ENCODE results near the gene PTPRO. TPM values are rescaled to one million over a fixed set of nuclear protein-coding genes. Genes with fewer than 3 reads are reported as not detected.

PTPRO gene
- total RNA-seq, 1 donor from 2014 or later, result 3.0 TPM

DNA sequence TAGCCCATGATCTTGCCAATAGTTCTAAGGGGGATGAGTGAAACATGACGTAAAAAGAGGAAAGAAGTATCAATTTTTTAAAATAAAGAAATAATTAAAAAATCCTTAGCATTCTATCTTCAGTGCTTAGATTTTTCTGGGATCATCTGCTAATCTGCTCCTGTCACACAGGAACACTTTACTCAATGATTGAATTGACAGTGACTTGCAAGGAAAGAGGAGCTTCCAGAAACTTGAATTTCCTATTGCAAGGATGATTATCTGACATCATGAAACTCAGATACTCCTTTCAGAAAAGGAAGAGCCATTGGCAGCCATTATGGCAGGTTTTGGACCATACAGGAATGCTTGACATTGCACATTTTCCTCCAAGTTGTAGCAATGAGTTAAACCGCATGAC lies 41.4 kb upstream of the PTPRO start:
- Mint-ChIP-seq H3K4me3 (ENCODE audit: unreplicated experiment) (no peak overlapping the region), H3K27me3 (ENCODE audit: low read depth) (peaks cover 11% of the 10 kb centered on the region), H3K36me3 (ENCODE audit: low read depth) (peaks cover 2% of the 10 kb centered on the region), H3K9me3 (ENCODE audit: low read depth) (peaks cover 8% of the 10 kb centered on the region), H3K27ac (ENCODE audit: unreplicated experiment) (no peak overlapping the region), H3K4me1 (ENCODE audit: low read depth) (peaks cover 14% of the 10 kb centered on the region)
- no peak for DNase-seq (ENCODE audit: low spot score)
- TF ChIP-seq, protein P1, sequence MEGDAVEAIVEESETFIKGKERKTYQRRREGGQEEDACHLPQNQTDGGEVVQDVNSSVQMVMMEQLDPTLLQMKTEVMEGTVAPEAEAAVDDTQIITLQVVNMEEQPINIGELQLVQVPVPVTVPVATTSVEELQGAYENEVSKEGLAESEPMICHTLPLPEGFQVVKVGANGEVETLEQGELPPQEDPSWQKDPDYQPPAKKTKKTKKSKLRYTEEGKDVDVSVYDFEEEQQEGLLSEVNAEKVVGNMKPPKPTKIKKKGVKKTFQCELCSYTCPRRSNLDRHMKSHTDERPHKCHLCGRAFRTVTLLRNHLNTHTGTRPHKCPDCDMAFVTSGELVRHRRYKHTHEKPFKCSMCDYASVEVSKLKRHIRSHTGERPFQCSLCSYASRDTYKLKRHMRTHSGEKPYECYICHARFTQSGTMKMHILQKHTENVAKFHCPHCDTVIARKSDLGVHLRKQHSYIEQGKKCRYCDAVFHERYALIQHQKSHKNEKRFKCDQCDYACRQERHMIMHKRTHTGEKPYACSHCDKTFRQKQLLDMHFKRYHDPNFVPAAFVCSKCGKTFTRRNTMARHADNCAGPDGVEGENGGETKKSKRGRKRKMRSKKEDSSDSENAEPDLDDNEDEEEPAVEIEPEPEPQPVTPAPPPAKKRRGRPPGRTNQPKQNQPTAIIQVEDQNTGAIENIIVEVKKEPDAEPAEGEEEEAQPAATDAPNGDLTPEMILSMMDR (IDR thresholded peaks at IDR 0.05), result no peak

DNA sequence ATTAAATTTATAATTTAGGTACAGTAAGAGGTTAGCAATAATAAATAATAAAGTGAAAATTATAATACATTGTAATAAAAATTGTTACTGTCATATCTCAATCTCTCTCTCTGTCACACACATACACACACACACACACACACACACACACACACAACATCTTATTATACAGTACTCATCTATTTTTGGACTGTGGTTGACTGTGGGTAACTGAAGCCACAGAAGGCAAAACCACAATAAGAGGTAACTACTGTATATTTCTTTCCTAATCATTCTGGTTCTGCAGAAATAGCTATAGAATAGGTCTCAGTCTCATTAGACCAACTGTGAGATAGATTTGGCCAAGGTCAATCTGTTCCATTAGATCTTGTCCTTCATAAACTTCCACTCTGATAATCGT lies 33.1 kb upstream of the PTPRO start:
- H3K4me1 Mint-ChIP-seq (ENCODE audit: low read depth), result no peaks in the 10 kb centered on the region
- DNase-seq (ENCODE audit: low spot score), result no peak
- H3K36me3 Mint-ChIP-seq (ENCODE audit: low read depth), result peaks cover 2% of the 10 kb centered on the region
- H3K27me3 Mint-ChIP-seq (ENCODE audit: low read depth), result peaks cover 11% of the 10 kb centered on the region
- TF ChIP-seq, protein P1 (IDR thresholded peaks at IDR 0.05), result no peak
- H3K9me3 Mint-ChIP-seq (ENCODE audit: low read depth), result peaks cover 8% of the 10 kb centered on the region
- H3K4me3 Mint-ChIP-seq (ENCODE audit: unreplicated experiment), result no peak overlapping the region
- H3K27ac Mint-ChIP-seq (ENCODE audit: unreplicated experiment), result no peak overlapping the region

GRCh38 chr12:15293731-15294130 lies 28.6 kb upstream of the PTPRO start:
- no peaks in the 10 kb centered on the region for H3K4me1 Mint-ChIP-seq (ENCODE audit: low read depth)
- TF ChIP-seq, protein P1 (IDR thresholded peaks at IDR 0.05), result no peak
- no peak overlapping the region for H3K27ac Mint-ChIP-seq (ENCODE audit: unreplicated experiment)
- DNase-seq (ENCODE audit: low spot score), result no peak
- H3K27me3 Mint-ChIP-seq (ENCODE audit: low read depth), result peaks cover 18% of the 10 kb centered on the region
- H3K36me3 Mint-ChIP-seq (ENCODE audit: low read depth), result no peaks in the 10 kb centered on the region
- no peaks in the 10 kb centered on the region for H3K9me3 Mint-ChIP-seq (ENCODE audit: low read depth)
- no peak overlapping the region for H3K4me3 Mint-ChIP-seq (ENCODE audit: unreplicated experiment)

DNA sequence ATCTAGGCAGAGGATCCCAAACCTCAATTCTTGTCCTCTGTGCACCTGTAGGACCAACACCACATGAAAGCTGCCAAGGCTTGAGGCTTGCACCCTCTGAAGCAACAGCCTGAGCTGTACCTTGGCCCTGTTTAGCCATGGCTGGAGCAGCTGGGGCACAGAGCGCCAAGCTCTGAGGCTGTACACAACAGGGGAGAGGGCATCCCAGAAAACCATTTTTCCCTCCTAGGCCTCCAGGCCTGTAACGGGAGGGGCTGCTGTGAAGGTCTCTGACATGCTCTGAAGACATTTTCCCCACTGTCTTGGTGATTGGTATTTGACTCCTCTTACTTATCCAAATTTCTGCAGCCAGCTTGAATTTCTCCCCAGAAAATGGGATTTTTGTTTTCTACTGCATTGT lies 22.4 kb upstream of the PTPRO start:
- H3K27me3 Mint-ChIP-seq (ENCODE audit: low read depth), result peaks cover 25% of the 10 kb centered on the region
- no peaks in the 10 kb centered on the region for H3K36me3 Mint-ChIP-seq (ENCODE audit: low read depth)
- TF ChIP-seq, protein P1 (IDR thresholded peaks at IDR 0.05), result no peak
- DNase-seq (ENCODE audit: low spot score), result no peak
- peaks cover 12% of the 10 kb centered on the region for H3K9me3 Mint-ChIP-seq (ENCODE audit: low read depth)
- no peak overlapping the region for H3K4me3 Mint-ChIP-seq (ENCODE audit: unreplicated experiment)
- H3K4me1 Mint-ChIP-seq (ENCODE audit: low read depth), result no peaks in the 10 kb centered on the region
- H3K27ac Mint-ChIP-seq (ENCODE audit: unreplicated experiment), result no peak overlapping the region

DNA sequence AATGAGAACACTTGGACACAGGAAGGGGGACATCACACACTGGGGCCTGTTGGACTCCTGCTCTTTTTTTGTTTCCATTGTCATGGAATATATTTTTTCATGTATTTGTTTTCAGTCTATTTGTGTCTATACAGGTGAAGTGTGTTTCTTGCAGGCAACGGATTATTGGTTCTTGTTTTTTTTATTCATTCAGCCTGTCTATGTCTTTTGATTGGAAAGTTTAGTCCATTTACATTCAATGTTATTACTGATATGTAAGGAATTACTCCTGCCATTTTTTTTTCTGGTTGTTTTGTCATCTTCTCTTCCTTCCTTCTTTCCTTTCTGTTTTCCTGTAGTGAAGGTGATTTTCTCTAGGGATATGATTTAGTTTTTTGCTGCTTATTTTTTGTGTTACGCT lies 18.0 kb upstream of the PTPRO start:
- Mint-ChIP-seq H3K27ac (ENCODE audit: unreplicated experiment) (no peak overlapping the region), H3K9me3 (ENCODE audit: low read depth) (peaks cover 12% of the 10 kb centered on the region), H3K4me1 (ENCODE audit: low read depth) (no peaks in the 10 kb centered on the region), H3K4me3 (ENCODE audit: unreplicated experiment) (no peak overlapping the region), H3K36me3 (ENCODE audit: low read depth) (no peaks in the 10 kb centered on the region), H3K27me3 (ENCODE audit: low read depth) (peaks cover 12% of the 10 kb centered on the region)
- TF ChIP-seq, protein P1 (IDR thresholded peaks at IDR 0.05), result no peak
- no peak for DNase-seq (ENCODE audit: low spot score)
